ENCODE data around the gene GJA1. TPM values are rescaled to one million over a fixed set of nuclear protein-coding genes. Genes with fewer than 3 reads are reported as not detected.
"Not testable (repeated sequence)": the region's sequence is repeated elsewhere in the genome, so short reads cannot be mapped to it uniquely, and the experiment has no call there.

The GJA1 gene
- 80.6 and 103 TPM in 2 replicates for total RNA-seq (2014; rRNA removed; shearing (Covaris generic))

DNA sequence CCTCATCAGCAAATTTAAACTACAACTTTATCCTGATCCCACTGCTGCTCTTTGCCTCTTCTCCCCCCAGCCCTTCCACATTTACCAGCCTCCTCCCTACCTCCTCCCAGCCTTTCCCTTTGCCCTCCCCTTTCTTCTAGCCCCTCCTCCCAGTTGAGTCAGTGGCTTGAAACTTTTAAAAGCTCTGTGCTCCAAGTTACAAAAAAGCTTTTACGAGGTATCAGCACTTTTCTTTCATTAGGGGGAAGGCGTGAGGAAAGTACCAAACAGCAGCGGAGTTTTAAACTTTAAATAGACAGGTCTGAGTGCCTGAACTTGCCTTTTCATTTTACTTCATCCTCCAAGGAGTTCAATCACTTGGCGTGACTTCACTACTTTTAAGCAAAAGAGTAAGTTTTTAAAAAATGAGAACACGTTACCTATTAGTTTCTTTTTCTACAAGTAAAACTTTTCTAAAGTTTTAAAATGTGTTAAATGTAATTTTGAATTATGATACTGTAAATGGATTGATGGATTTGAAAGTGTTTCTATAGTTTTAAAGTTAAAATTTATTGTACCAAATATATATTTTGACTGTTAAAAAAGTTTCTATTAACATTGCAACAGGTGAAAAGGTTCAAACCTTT lies at the start of gene GJA1:
TSS of gene GJA1 (plus strand) at position 203 of the 626 bp plus-strand sequence. CDS start 11,202 bp downstream, outside the sequence.
- peak; percentile 87 for DNase-seq (ENCODE audit: low read depth)

DNA sequence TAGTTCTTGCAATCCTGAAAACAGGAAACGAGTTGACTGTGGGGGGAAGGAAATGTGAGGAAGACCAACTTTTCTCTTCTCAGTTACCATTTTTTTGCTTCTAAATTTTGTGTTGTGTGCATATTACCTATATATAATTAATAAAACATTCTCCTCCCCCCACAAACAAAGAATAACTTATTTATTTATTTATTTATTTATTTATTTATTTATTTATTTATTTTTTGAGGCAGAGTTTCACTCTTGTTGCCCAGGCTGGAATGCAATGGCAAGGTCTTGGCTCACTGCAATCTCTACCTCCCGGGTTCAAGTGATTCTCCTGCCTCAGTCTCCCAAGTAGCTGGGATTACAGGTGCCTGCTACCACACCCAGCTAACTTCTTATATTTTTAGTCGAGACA lies 48.9 kb upstream of the GJA1 start:
- not testable (repeated sequence) for DNase-seq (ENCODE audit: low read depth)

DNA sequence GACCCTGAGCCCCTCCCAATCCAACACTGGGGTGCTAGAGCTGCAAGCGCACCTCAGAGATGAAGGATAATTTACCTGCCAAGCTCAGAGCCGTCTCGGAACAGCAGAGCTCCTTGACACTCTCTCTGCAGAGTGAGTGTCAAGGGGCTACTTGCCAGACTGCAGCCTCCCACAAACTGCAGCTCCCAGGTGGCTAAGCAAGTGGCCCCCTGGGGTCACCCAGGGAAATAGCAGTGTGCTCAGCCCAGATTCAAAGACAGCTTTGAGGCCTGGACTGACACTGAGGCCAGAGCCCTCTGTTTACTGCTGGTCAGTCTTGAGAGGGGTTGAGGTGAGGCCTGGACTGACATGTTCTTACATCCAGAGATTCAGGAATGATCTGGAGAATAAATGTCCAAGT lies 46.0 kb upstream of the GJA1 start:
- no peak for DNase-seq (ENCODE audit: low read depth)

DNA sequence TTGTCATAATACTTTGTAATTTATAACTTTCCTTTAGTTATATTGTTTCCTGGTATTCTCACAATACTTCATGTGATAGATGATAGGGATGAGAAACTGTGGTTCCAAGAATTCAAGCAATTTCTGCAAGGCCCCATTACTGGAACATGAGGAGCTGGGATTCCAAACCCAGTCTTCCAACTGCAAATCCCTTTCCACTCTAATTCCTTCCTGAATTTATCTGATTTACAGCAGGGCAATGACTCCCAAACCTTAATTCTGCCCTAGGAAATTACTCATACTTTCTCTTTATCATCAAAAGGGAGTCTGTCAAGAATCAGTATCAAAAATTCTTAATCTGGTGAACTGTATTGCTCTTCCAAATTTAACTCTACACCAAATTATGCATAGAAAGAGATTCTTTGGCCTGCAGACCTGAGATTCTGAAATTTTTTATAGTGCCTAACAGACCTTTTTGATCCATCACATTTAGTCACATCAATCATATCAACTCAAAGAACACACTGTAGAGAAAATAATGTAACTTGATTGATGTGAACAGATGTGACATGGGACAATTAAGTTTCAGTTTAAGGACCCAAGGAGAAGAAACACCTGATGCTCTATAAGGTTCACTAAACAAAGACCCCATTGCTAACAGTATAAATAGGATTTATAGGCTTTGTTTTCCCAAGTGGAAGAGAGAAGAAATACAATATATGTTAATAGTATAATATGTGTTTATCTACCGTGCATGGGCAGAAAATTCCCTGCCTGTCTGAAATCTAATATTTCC lies 41.5 kb upstream of the GJA1 start:
- no peak for DNase-seq (ENCODE audit: low read depth)

DNA sequence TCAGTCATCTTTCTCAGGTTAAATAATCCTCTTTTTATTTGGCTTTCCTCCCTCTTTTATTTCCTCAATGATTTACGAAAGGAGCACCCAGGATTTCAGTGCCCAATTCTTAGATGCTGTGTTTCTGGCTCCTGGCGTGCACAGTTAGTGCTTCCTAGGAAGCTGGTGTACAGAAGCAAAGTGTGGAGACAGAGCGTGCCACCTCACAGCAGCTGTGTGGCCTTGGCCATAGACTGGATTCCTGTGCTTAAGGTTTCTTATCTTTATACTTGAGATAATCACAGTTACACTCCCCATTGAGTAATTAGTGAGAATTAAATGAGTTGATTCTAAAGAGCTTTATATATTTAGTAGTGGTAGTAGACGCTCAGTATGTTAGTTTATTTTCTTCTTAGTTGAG lies 39.7 kb upstream of the GJA1 start:
- no peak for DNase-seq (ENCODE audit: low read depth)

DNA sequence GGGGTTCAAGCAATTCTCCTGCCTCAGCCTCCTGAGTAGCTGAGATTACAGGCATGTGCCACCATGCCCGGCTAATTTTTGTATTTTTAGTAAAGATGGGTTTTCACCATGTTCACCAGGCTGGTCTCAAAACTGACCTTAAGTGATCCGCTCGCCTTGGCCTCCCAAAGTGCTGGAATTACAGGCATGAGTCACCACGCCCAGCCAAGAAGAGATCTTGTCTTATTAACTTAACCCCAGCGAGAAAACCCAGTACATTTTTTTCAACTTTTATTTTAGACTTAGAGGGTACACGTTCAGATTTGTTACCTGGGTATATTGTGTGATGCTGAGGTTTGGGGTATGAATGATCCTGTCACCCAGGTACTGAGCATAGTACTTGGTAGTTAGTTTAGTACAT lies 38.3 kb upstream of the GJA1 start:
- peak; percentile 8 for DNase-seq (ENCODE audit: low read depth)

- DNase-seq (ENCODE audit: low read depth): no peak
These were observed 37.3 kb upstream of the GJA1 start for GRCh38 chr6:121398127-121398526.

DNA sequence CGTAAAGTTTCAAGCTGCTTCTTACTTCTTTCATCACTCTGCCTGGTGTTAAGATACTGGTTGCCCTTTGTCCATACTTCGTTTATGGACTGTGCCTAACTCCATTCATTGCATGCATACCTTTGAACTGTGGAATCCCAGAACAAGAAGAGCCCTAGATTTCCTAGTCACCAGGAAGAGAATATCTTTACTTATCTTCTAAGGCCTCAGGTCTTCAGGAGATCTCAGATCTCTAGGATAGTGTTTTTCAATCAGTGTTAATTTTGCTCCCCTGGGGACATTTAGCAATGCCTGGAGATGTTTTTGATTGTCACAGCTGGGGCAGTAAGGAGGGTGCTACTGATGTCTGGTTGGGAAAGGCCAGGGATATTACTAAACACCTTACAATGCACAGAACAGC lies 35.5 kb upstream of the GJA1 start:
- no peak for DNase-seq (ENCODE audit: low read depth)

GRCh38 chr6:121403964-121404363 lies 31.5 kb upstream of the GJA1 start:
- no peak for DNase-seq (ENCODE audit: low read depth)

DNA sequence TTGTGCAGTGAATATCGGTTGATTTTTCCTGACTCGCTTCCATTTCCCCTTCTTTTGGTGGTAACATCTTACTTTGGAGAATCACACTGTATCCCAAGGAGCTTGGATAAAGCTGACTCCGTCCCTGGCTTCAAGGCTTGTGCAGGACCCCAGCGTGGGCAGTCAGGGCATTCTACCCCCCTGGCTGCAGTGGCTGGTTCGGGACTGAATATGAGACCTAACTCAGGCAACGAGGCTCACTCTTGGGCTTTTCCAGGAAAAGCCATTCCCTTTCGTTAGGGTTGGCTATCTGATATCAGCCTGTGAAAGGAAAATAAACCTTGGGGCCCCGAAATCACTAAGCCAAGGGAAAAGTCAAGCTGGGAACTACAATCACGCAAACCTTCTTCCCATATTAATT lies 30.1 kb upstream of the GJA1 start:
- no peak for DNase-seq (ENCODE audit: low read depth)

GRCh38 chr6:121408321-121408720 lies 27.1 kb upstream of the GJA1 start:
- DNase-seq (ENCODE audit: low read depth): no peak

DNA sequence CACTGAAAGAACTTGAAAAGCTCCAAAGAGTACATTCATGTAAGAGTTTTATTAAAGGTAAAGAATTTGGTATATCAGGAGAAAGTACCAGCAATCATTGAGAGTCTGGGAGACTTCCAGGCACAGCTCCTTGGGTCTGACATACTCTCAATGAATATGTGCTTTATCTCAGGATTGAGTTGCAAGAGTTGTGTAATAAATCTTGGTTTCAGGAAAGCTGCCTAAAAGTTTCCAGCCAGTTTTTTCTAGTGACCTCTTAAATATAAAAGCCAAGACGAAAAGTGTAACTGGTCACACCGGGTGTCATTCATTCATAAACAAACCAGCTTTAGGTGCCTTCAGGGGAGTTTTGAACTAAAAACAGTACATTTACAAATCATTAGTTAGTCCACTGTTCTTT lies 21.6 kb upstream of the GJA1 start:
- DNase-seq (ENCODE audit: low read depth): no peak

GRCh38 chr6:121418346-121418745 lies 17.1 kb upstream of the GJA1 start:
- no peak for DNase-seq (ENCODE audit: low read depth)

GRCh38 chr6:121426686-121427085 lies 8.8 kb upstream of the GJA1 start:
- DNase-seq (ENCODE audit: low read depth): no peak

- DNase-seq (ENCODE audit: low read depth): no peak
These were observed 6.3 kb upstream of the GJA1 start for GRCh38 chr6:121428872-121429756.

DNA sequence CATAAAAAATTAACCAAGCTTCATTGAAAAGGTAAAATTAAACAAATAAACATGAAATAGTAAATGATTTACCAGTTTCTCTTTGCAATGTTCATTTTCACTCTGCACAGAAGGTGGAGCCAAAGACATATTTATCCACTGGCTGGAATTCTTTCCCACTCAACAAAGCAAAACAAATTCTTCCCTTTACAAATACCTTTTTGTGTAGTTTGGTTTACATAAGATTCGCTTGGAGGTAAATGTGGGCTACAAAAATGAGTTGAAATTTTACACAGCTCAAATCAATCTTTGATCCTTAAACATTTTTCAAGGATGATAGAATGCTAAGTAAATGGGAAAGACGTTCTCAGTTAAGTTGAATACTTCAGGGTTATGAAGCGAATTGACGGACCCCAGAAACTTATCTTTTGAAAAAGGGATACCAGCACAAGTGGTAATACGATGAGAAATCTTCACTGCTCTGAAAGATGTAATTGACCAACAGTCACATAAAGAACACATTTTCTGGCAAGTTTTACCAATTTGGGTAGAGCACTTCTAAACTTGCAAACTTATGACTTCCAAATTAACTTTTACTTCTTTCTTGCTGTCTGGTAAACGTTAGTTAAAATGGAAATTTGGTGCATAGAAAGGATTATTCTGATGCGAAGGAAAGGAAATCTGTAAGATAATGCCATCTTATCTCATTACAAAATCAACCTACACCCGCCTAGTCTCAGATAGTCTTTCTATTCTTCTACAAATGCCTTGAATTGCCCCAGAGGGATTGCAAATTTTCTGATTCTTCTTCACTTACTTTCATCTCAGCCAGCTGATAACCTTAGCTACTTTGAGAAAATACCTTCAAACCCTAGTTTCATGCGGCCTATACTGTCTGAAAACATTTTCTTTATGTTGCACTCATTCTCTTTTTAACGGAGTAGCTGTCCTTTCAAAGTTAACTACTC lies 4.7 kb upstream of the GJA1 start:
- peak; percentile 30 for DNase-seq (ENCODE audit: low read depth)

GRCh38 chr6:121431776-121432175 lies 3.7 kb upstream of the GJA1 start:
- DNase-seq (ENCODE audit: low read depth): not testable (repeated sequence)

DNA sequence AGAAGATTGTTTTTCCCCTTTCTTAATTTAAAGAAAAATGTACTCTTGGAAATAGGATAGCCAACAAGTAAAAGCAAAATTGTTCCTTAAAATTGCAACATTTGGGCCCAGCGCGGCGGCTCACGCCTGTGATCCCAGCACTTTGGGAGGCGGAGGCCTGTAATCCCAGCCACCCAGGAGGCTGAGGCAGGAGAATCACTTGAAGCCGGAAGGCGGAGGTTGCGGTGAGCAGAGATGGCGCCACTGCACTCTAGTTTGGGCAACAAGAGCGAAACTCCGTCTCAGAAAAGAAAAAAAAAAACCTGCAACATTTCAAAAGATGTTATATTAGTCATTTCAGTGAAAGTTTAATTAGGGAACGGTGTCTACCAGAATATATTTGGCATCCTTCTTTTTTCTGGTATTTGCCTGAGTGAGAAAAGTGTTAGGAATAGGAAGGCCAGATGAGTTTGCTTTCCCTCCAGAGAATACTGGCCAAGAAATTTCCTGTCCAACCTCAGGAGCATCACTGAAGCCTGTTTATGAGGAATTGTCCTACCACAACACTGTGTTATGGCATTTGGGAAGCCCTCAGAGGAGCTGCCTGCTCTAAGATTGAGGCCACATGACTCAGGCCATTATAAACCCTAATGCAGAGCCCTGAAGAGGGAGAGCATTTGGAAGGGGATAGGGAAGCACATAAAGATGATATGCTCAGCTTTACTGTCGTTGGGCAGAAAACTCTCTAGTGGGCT lies 1.2 kb upstream of the GJA1 start:
- peak; percentile 10 for DNase-seq (ENCODE audit: low read depth)

- peak; percentile 13 for DNase-seq (ENCODE audit: low read depth)
These were observed 920 bp downstream of the GJA1 start for GRCh38 chr6:121436274-121436857.
